Measurements from ENCODE around the gene UNC50.
A peak's percentile ranks its signal among the peaks of the same experiment; 100 is the strongest.
"Not testable (repeated sequence)": the region's sequence is repeated elsewhere in the genome, so short reads cannot be mapped to it uniquely, and the experiment has no call there.

UNC50 gene

DNA sequence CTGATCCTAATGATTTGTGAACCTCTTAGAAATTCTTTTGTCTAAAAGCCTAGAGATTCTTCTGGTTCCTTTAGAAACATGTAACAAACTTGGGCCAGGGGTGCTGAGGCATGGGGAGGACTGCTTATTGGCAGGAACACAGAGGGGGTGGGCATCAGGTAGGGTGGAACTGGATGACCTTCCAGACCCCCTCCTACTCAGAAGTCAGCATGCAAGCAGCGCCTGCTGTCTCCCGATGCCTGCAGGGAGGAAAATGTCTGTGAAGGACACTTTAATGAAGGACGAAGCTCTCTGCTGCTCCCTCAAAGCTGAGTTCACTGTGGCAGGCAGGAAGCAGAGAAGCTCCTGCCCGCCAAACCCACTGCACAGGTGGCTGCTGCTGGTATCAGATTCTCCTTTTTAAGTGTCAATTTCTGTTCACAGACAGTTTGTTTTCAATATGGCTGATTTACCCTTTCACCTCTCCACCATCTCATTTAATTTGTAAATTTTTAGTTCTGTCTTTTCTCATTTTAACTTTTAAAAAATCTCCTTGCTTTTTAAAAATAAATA is 19.4 kb upstream of the UNC50 start:
- no peaks in the 10 kb centered on the region for H3K27me3 ChIP-seq (ENCODE audit: control insufficient read depth in 1 of 2, insufficient read depth in 2 of 2, low read length in 2 of 2)
- H3K36me3 ChIP-seq (ENCODE audit: control insufficient read depth in 1 of 2, insufficient read depth in 2 of 2, low read length in 2 of 2) = peaks cover 3 to 26% of the 10 kb centered on the region in 2 donors
- H3K4me1 ChIP-seq (ENCODE audit: control insufficient read depth in 1 of 2, insufficient read depth in 2 of 2, low read length in 2 of 2) = peaks cover 5 to 9% of the 10 kb centered on the region in 2 donors
- H3K27ac ChIP-seq (ENCODE audit: low read depth, low read length) = no peak overlapping the region
- no peak overlapping the region for H3K4me3 ChIP-seq (ENCODE audit: low read depth in 1 of 2, low read length in 2 of 2)
- no peaks in the 10 kb centered on the region for H3K9me3 ChIP-seq (ENCODE audit: control insufficient read depth in 1 of 2, low read length in 2 of 2)
- H3K9ac ChIP-seq (ENCODE audit: low read depth in 1 of 2, low read length in 2 of 2) = no peak overlapping the region

DNA sequence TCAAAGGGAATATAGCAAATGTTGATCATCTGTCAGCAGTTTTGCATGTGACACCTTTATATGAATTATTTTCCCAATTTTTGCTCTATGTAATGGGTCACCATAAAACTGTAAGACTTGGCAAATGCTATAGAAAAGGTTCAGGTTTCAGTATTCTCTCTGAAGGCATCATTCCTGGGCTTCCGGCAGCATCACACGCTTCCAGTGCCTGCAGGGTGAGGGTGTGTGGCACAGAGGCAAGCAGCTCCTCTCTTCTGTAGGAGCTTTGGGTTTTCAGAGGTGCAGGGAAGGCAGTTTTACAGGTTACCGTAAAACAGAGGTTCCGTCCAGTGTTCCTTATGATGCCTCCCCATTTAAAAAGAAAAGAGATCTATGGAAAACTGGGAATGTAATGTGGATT is 18.9 kb upstream of the UNC50 start:
- Histone ChIP-seq H3K36me3 (ENCODE audit: control insufficient read depth in 1 of 2, insufficient read depth in 2 of 2, low read length in 2 of 2) (peaks cover 2 to 22% of the 10 kb centered on the region in 2 donors), H3K9me3 (ENCODE audit: control insufficient read depth in 1 of 2, low read length in 2 of 2) (no peaks in the 10 kb centered on the region), H3K4me3 (ENCODE audit: low read depth in 1 of 2, low read length in 2 of 2) (no peak overlapping the region), H3K9ac (ENCODE audit: low read depth in 1 of 2, low read length in 2 of 2) (no peak overlapping the region), H3K4me1 (ENCODE audit: control insufficient read depth in 1 of 2, insufficient read depth in 2 of 2, low read length in 2 of 2) (peaks cover 0 to 3% of the 10 kb centered on the region in 2 donors), H3K27me3 (ENCODE audit: control insufficient read depth in 1 of 2, insufficient read depth in 2 of 2, low read length in 2 of 2) (no peaks in the 10 kb centered on the region), H3K27ac (ENCODE audit: low read depth, low read length) (no peak overlapping the region)

DNA sequence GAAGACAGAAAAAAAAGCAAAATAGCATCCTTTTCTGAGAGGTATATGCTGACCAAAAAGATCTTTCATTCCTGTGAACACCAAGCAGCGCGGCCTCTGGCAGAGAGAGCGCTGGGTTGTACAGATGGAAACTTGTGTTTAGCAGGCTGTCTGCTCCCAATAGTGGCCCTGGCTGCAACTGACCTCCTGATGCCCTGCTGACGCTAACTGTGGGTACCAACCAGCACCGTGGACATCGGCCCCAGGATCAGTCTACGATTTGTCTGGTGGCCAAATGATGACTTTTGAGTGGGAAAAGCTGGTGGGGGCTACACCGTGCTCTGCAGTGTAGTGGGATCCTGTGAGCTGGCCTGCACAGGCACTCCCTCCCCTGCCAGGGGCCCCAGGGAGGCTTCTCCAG is 15.8 kb upstream of the UNC50 start:
- H3K27ac ChIP-seq (ENCODE audit: low read depth, low read length) = no peak overlapping the region
- no peaks in the 10 kb centered on the region for H3K9me3 ChIP-seq (ENCODE audit: control insufficient read depth in 1 of 2, low read length in 2 of 2)
- H3K4me1 ChIP-seq (ENCODE audit: control insufficient read depth in 1 of 2, insufficient read depth in 2 of 2, low read length in 2 of 2) = no peaks in the 10 kb centered on the region
- H3K27me3 ChIP-seq (ENCODE audit: control insufficient read depth in 1 of 2, insufficient read depth in 2 of 2, low read length in 2 of 2) = no peaks in the 10 kb centered on the region
- H3K4me3 ChIP-seq (ENCODE audit: low read depth in 1 of 2, low read length in 2 of 2) = no peak overlapping the region
- no peak overlapping the region for H3K9ac ChIP-seq (ENCODE audit: low read depth in 1 of 2, low read length in 2 of 2)
- H3K36me3 ChIP-seq (ENCODE audit: control insufficient read depth in 1 of 2, insufficient read depth in 2 of 2, low read length in 2 of 2) = peaks cover 0 to 23% of the 10 kb centered on the region in 2 donors

DNA sequence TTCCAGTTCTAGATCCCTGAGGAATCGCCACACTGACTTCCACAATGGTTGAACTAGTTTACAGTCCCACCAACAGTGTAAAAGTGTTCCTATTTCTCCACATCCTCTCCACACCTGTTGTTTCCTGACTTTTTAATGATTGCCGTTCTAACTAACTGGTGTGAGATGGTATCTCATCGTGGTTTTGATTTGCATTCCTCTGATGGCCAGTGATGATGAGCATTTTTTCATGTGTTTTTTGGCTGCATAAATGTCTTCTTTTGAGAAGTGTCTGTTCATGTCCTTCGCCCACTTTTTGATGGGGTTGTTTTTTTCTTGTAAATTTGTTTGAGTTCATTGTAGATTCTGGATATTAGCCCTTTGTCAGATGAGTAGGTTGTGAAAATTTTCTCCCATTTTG is 13.7 kb upstream of the UNC50 start:
- not testable (repeated sequence) for H3K9me3 ChIP-seq (ENCODE audit: control insufficient read depth in 1 of 2, low read length in 2 of 2); H3K9ac ChIP-seq (ENCODE audit: low read depth in 1 of 2, low read length in 2 of 2); H3K4me1 ChIP-seq (ENCODE audit: control insufficient read depth in 1 of 2, insufficient read depth in 2 of 2, low read length in 2 of 2); H3K4me3 ChIP-seq (ENCODE audit: low read depth in 1 of 2, low read length in 2 of 2); H3K27ac ChIP-seq (ENCODE audit: low read depth, low read length); H3K27me3 ChIP-seq (ENCODE audit: control insufficient read depth in 1 of 2, insufficient read depth in 2 of 2, low read length in 2 of 2)
- H3K36me3 ChIP-seq (ENCODE audit: control insufficient read depth in 1 of 2, insufficient read depth in 2 of 2, low read length in 2 of 2) = peaks cover 0 to 38% of the 10 kb centered on the region in 2 donors

DNA sequence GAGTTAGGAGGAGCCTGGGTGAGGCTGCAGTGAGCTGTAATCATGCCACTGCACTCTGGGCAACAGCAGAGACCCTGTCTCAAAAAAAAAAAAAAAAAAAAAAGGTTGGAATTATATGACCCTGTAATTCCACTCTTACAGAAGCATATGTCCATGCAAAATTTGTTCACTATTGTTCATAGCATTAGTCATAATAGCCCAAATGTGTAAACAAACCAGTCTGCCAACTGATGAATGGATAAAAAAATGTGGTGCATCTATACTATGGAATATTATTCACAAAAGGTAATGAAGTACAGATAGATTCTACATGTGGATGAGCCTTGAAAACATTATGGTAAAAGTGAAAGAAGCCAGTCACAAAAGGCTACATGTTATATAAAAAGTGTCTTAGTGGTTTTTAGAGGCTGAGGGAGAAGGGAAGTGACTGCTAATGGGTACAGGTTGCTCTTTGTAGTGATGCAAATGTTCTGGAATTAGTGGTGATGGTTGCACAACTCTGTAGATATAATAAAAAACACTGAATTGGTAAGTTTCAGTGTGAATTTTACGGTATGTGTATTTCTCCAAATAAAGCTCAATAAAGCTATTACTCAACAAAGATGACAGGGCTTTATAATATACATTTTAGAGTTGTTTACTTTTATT is 9.5 kb upstream of the UNC50 start:
- peaks cover 8 to 47% of the 10 kb centered on the region in 2 donors for H3K36me3 ChIP-seq (ENCODE audit: control insufficient read depth in 1 of 2, insufficient read depth in 2 of 2, low read length in 2 of 2)
- H3K4me1 ChIP-seq (ENCODE audit: control insufficient read depth in 1 of 2, insufficient read depth in 2 of 2, low read length in 2 of 2) = no peaks in the 10 kb centered on the region
- no peaks in the 10 kb centered on the region for H3K9me3 ChIP-seq (ENCODE audit: control insufficient read depth in 1 of 2, low read length in 2 of 2)
- no peak overlapping the region for H3K4me3 ChIP-seq (ENCODE audit: low read depth in 1 of 2, low read length in 2 of 2)
- no peaks in the 10 kb centered on the region for H3K27me3 ChIP-seq (ENCODE audit: control insufficient read depth in 1 of 2, insufficient read depth in 2 of 2, low read length in 2 of 2)
- no peak overlapping the region for H3K9ac ChIP-seq (ENCODE audit: low read depth in 1 of 2, low read length in 2 of 2)
- no peak overlapping the region for H3K27ac ChIP-seq (ENCODE audit: low read depth, low read length)

DNA sequence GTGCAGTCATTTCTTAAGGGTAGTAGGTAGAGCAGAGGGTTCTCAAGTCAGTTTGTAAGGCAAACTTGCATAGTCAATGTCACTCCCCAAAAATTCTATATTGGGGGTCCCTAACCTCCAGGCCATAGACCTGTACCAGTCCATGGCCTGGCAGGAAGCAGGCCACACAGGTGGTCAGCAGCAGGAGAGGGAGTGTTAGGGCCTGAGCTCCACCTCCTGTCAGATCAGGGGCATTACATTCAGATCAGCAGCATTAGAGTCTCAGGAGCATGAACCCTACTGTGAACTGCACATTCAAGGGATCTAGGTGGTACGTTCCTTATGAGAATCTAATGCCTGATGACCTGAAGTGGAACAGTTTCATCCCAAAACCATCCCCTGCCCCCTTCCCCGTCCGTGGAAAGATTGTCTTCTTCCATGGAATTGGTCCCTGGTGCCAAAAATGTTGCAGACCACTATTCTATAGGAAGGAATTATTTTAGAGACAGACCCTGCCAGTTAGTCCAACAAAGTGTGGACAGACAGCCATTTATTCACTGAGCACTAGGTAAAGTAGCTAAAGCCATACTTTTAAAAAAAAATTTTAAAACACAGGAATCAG is 6.8 kb upstream of the UNC50 start:
- Histone ChIP-seq H3K27me3 (ENCODE audit: control insufficient read depth in 1 of 2, insufficient read depth in 2 of 2, low read length in 2 of 2) (no peaks in the 10 kb centered on the region), H3K9me3 (ENCODE audit: control insufficient read depth in 1 of 2, low read length in 2 of 2) (no peaks in the 10 kb centered on the region), H3K27ac (ENCODE audit: low read depth, low read length) (no peak overlapping the region), H3K9ac (ENCODE audit: low read depth in 1 of 2, low read length in 2 of 2) (no peak overlapping the region), H3K4me3 (ENCODE audit: low read depth in 1 of 2, low read length in 2 of 2) (no peak overlapping the region), H3K36me3 (ENCODE audit: control insufficient read depth in 1 of 2, insufficient read depth in 2 of 2, low read length in 2 of 2) (peaks cover 8 to 47% of the 10 kb centered on the region in 2 donors), H3K4me1 (ENCODE audit: control insufficient read depth in 1 of 2, insufficient read depth in 2 of 2, low read length in 2 of 2) (peaks cover 4 to 5% of the 10 kb centered on the region in 2 donors)

DNA sequence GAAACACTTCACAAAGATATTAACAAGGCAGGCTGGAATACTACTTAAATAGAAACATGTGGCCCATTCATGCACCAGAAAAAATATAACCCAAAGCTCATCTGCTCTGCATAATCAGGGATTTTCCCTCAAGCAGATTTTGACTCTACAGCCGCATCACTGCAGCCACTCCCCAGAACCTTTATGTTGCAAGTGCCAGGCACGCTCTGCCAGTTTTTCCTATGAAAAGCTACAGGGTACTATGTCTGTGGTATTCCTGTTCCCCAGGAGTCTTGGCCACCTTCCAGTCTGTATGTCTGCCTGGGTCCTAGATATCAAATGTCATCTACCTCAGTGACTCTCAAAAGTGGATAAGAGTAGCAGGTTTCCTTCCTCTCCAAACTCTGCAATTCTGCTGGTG is 3.8 kb upstream of the UNC50 start:
- Histone ChIP-seq H3K27me3 (ENCODE audit: control insufficient read depth in 1 of 2, insufficient read depth in 2 of 2, low read length in 2 of 2) (no peaks in the 10 kb centered on the region), H3K27ac (ENCODE audit: low read depth, low read length) (no peak overlapping the region), H3K36me3 (ENCODE audit: control insufficient read depth in 1 of 2, insufficient read depth in 2 of 2, low read length in 2 of 2) (peaks cover 8 to 28% of the 10 kb centered on the region in 2 donors), H3K9me3 (ENCODE audit: control insufficient read depth in 1 of 2, low read length in 2 of 2) (no peaks in the 10 kb centered on the region), H3K4me1 (ENCODE audit: control insufficient read depth in 1 of 2, insufficient read depth in 2 of 2, low read length in 2 of 2) (peaks cover 20 to 22% of the 10 kb centered on the region in 2 donors), H3K4me3 (ENCODE audit: low read depth in 1 of 2, low read length in 2 of 2) (no peak overlapping the region), H3K9ac (ENCODE audit: low read depth in 1 of 2, low read length in 2 of 2) (no peak overlapping the region)

DNA sequence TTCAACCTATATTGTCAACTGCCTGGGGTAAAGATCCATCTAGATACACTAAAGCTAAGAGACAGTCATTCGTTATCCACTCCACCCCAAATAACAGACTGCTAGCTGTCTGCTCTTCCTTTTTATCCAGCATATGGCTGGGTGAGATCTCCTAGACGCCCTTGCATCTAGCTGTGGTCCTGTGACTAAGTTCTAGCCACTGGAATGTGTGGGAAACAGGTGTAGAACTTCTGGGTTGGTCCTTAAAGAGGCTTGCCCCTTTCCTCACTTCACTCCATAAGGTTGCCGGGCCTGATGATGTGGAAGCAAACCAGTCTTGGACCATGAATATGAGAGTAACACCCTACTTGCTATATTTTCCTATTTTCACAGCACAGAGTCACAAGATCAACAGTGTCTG is 3.3 kb upstream of the UNC50 start:
- H3K9me3 ChIP-seq (ENCODE audit: control insufficient read depth in 1 of 2, low read length in 2 of 2) = no peaks in the 10 kb centered on the region
- H3K36me3 ChIP-seq (ENCODE audit: control insufficient read depth in 1 of 2, insufficient read depth in 2 of 2, low read length in 2 of 2) = peaks cover 5 to 23% of the 10 kb centered on the region in 2 donors
- H3K9ac ChIP-seq (ENCODE audit: low read depth in 1 of 2, low read length in 2 of 2) = no peak overlapping the region
- H3K4me1 ChIP-seq (ENCODE audit: control insufficient read depth in 1 of 2, insufficient read depth in 2 of 2, low read length in 2 of 2) = peaks cover 25 to 27% of the 10 kb centered on the region in 2 donors
- H3K4me3 ChIP-seq (ENCODE audit: low read depth in 1 of 2, low read length in 2 of 2) = no peak overlapping the region
- no peaks in the 10 kb centered on the region for H3K27me3 ChIP-seq (ENCODE audit: control insufficient read depth in 1 of 2, insufficient read depth in 2 of 2, low read length in 2 of 2)
- no peak overlapping the region for H3K27ac ChIP-seq (ENCODE audit: low read depth, low read length)

DNA sequence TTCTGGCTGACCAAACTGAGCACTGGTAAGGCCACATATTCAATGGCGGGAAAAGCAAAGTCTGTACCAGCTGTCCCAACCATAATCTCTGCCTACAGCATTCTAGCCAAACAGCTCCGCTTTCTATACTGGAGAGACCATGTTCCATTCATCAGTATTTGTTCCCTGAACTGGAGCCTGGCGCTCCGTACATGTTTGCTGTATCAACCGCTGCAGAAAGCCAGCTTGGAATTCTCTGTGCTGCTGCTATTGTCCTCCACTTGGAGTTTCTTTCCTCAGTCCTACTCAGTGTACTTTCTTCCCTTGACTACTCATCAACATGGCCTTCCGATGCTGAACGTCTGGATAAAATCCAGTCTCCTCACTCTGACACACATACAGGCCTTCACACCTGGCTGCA is 2.0 kb upstream of the UNC50 start:
- Histone ChIP-seq H3K27ac (ENCODE audit: low read depth, low read length) (no peak overlapping the region), H3K4me3 (ENCODE audit: low read depth in 1 of 2, low read length in 2 of 2) (peak overlapping the region in 1 of 2 donors; percentile 93), H3K9me3 (ENCODE audit: control insufficient read depth in 1 of 2, low read length in 2 of 2) (no peaks in the 10 kb centered on the region), H3K9ac (ENCODE audit: low read depth in 1 of 2, low read length in 2 of 2) (peak overlapping the region in 1 of 2 donors; percentile 97), H3K36me3 (ENCODE audit: control insufficient read depth in 1 of 2, insufficient read depth in 2 of 2, low read length in 2 of 2) (peaks cover 0 to 23% of the 10 kb centered on the region in 2 donors), H3K4me1 (ENCODE audit: control insufficient read depth in 1 of 2, insufficient read depth in 2 of 2, low read length in 2 of 2) (peaks cover 34% of the 10 kb centered on the region in 2 donors), H3K27me3 (ENCODE audit: control insufficient read depth in 1 of 2, insufficient read depth in 2 of 2, low read length in 2 of 2) (no peaks in the 10 kb centered on the region)

DNA sequence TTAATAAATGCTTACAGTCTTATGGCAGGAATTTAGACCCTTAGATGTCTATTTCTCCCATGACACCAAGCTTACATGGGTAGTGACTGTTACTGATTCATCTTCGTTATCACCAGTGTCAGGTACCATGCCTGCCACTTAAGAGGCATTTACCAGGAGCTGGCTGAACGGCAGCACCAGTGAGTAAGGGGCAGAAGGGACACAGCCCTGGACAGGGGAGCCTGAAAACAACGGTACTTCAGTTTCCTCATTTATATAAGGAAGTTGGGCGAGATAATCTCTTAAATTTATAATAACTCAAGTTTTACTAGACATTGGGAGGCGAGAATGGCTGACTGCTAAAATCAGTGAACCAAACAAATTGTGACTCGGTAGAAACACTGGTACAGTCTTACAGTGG is 1.3 kb upstream of the UNC50 start:
- H3K27ac ChIP-seq (ENCODE audit: low read depth, low read length) = no peak overlapping the region
- no peaks in the 10 kb centered on the region for H3K9me3 ChIP-seq (ENCODE audit: control insufficient read depth in 1 of 2, low read length in 2 of 2)
- peaks cover 34% of the 10 kb centered on the region in 2 donors for H3K4me1 ChIP-seq (ENCODE audit: control insufficient read depth in 1 of 2, insufficient read depth in 2 of 2, low read length in 2 of 2)
- H3K9ac ChIP-seq (ENCODE audit: low read depth in 1 of 2, low read length in 2 of 2) = peak overlapping the region in 1 of 2 donors; percentile 97
- H3K4me3 ChIP-seq (ENCODE audit: low read depth in 1 of 2, low read length in 2 of 2) = peak overlapping the region; percentile 93 to 96
- no peaks in the 10 kb centered on the region for H3K27me3 ChIP-seq (ENCODE audit: control insufficient read depth in 1 of 2, insufficient read depth in 2 of 2, low read length in 2 of 2)
- peaks cover 0 to 21% of the 10 kb centered on the region in 2 donors for H3K36me3 ChIP-seq (ENCODE audit: control insufficient read depth in 1 of 2, insufficient read depth in 2 of 2, low read length in 2 of 2)
